H1 (cell line): ENCODE data around the gene ENPP3. TPM values are rescaled to one million over a fixed set of nuclear protein-coding genes. Genes with fewer than 3 reads are reported as not detected.

ENCODE experiments used
- CTCF ChIA-PET: fragments of 300-600 bp; sonication (Branson Sonifier 250); formaldehyde crosslinking; loops from one replicate; lab custom pipeline; 2021; ENCODE audit not compliant: partially characterized antibody; lab: Charles Lee
- POLR2A ChIA-PET: fragments of 300-600 bp; sonication (Branson Sonifier 250); formaldehyde crosslinking; loops from one replicate; lab custom pipeline; 2021; ENCODE audit warnings: inconsistent platforms; ENCODE audit not compliant: partially characterized antibody; lab: Charles Lee
- DNase-seq, 2 experiments: peaks; one replicate each; pipeline versions ENCODE4 v3.0.0 to v3.0.0-alpha.2; 2010 to 2022; ENCODE audit warnings: low spot score in 2 of 2, low read depth in 1 of 2, mixed read lengths in 1 of 2
- FAIRE-seq: peaks from 2 replicates; lab custom pipeline; 2011; peaks lifted over from hg19 to GRCh38; lab: Jason Lieb, UNC
- H2AFZ ChIP-seq: 2 replicates; pipeline ENCODE4 v1.8.1; 2012; ENCODE audit warnings: low read length, inconsistent platforms
- H2AK5ac ChIP-seq: 2 replicates; pipeline ENCODE4 v1.6.1; 2013; ENCODE audit warnings: low read depth, low read length
- H2BK120ac ChIP-seq: replicated peaks from 2 replicates; pipeline ENCODE3; 2013; ENCODE audit warnings: low read depth, low read length, inconsistent platforms
- H2BK12ac ChIP-seq: 2 replicates; pipeline ENCODE4 v1.6.1; 2013; ENCODE audit warnings: low read depth, low read length
- H2BK15ac ChIP-seq: 2 replicates; pipeline ENCODE4 v1.6.1; 2013; ENCODE audit warnings: low read length
- H2BK20ac ChIP-seq: 2 replicates; pipeline ENCODE4 v1.6.1; 2013; ENCODE audit warnings: low read length
- H2BK5ac ChIP-seq: 2 replicates; pipeline ENCODE4 v1.6.1; 2013; ENCODE audit warnings: low read depth, low read length
- H3K14ac ChIP-seq: 2 replicates; pipeline ENCODE4 v1.6.1; 2013; ENCODE audit warnings: inconsistent platforms; ENCODE audit not compliant: insufficient read length
- H3K18ac ChIP-seq: 2 replicates; pipeline ENCODE4 v1.6.1; 2013; ENCODE audit warnings: low read length; ENCODE audit errors: extremely low read depth
- H3K23ac ChIP-seq: 2 replicates; pipeline ENCODE4 v1.6.1; 2013; ENCODE audit warnings: inconsistent platforms; ENCODE audit not compliant: insufficient read length
- H3K23me2 ChIP-seq: 2 replicates; pipeline ENCODE4 v1.6.1; 2013; ENCODE audit warnings: low read depth, low read length
- H3K27ac ChIP-seq: 2 replicates; pipeline ENCODE4 v1.6.1; 2011; ENCODE audit warnings: low read depth, low read length, inconsistent platforms
- H3K27me3 ChIP-seq, 4 experiments: replicated peaks in 1 of 4; 1 replicate in 1 of 4; 2 replicates in 3 of 4; pipeline versions ENCODE4 v1.6.1 to v1.8.1; 2011 to 2013; ENCODE audit warnings: low read length in 3 of 4, mild to moderate bottlenecking in 3 of 4, inconsistent platforms in 2 of 4, mixed read lengths in 2 of 4, moderate library complexity in 1 of 4; ENCODE audit not compliant: control insufficient read depth in 3 of 4, insufficient read depth in 3 of 4; ENCODE audit errors: extremely low read depth in 1 of 4
- H3K36me3 ChIP-seq, 4 experiments: 2 replicates each; pipeline versions ENCODE4 v1.6.1 to v1.8.1; 2011 to 2013; ENCODE audit warnings: mild to moderate bottlenecking in 4 of 4, low read length in 3 of 4, moderate library complexity in 2 of 4, control low read depth in 1 of 4, inconsistent platforms in 1 of 4; ENCODE audit not compliant: insufficient read depth in 4 of 4, control insufficient read depth in 2 of 4
- H3K4ac ChIP-seq: replicated peaks from 2 replicates; pipeline ENCODE3; 2013; ENCODE audit warnings: low read length, low read depth, mixed read lengths, inconsistent platforms; ENCODE audit not compliant: insufficient read length
- H3K4me1 ChIP-seq, 4 experiments: replicated peaks in 1 of 4; 1 replicate in 1 of 4; 2 replicates in 3 of 4; pipeline versions ENCODE4 v1.6.1 to v1.8.1; 2011 to 2013; ENCODE audit warnings: low read length in 3 of 4, inconsistent platforms in 2 of 4, mixed read lengths in 1 of 4; ENCODE audit not compliant: insufficient read depth in 4 of 4, control insufficient read depth in 3 of 4
- H3K4me2 ChIP-seq, 2 experiments: 2 replicates each; pipeline versions ENCODE4 v1.6.1 to v1.8.1; 2011 to 2013; ENCODE audit warnings: low read depth in 2 of 2, low read length in 2 of 2, control low read depth in 1 of 2, inconsistent platforms in 1 of 2, mild to moderate bottlenecking in 1 of 2; ENCODE audit not compliant: insufficient read depth in 1 of 2
- H3K4me3 ChIP-seq, 4 experiments: fragments of 200-600, 300-600 bp in 1 of 4; sonication (generic), shearing (Covaris generic), sonication (Bioruptor Twin) in 1 of 4; 2 replicates each; pipeline versions ENCODE4 v1.5.1 to v1.8.1; 2011 to 2016; ENCODE audit warnings: low read length in 4 of 4, low read depth in 3 of 4, control low read depth in 2 of 4, inconsistent platforms in 2 of 4, mild to moderate bottlenecking in 2 of 4, mixed read lengths in 1 of 4, moderate library complexity in 1 of 4; ENCODE audit not compliant: insufficient read depth in 2 of 4; ENCODE audit errors: extremely low read depth in 1 of 4
- H3K56ac ChIP-seq: replicated peaks from 2 replicates; pipeline ENCODE3; 2013; ENCODE audit warnings: low read depth, mild to moderate bottlenecking, mixed read lengths, low read length, inconsistent platforms; ENCODE audit not compliant: insufficient read length
- H3K79me1 ChIP-seq: 2 replicates; pipeline ENCODE4 v1.6.1; 2013; ENCODE audit warnings: low read depth, low read length, control low read depth
- H3K79me2 ChIP-seq, 2 experiments: 2 replicates each; pipeline versions ENCODE4 v1.6.1 to v1.8.1; 2012 to 2013; ENCODE audit warnings: low read length in 2 of 2, mild to moderate bottlenecking in 2 of 2, inconsistent platforms in 1 of 2; ENCODE audit not compliant: insufficient read depth in 2 of 2, control insufficient read depth in 1 of 2
- H3K9ac ChIP-seq, 4 experiments: replicated peaks in 1 of 4; 1 replicate in 1 of 4; 2 replicates in 3 of 4; pipeline versions ENCODE4 v1.6.1 to v1.8.1; 2011 to 2013; ENCODE audit warnings: low read depth in 3 of 4, low read length in 3 of 4, control low read depth in 2 of 4, mild to moderate bottlenecking in 2 of 4, moderate library complexity in 2 of 4, inconsistent platforms in 1 of 4; ENCODE audit errors: extremely low read depth in 1 of 4
- H3K9me3 ChIP-seq, 2 experiments: 2 replicates each; pipeline versions ENCODE4 v1.6.1 to v1.8.1; 2012 to 2013; ENCODE audit warnings: mild to moderate bottlenecking in 2 of 2, moderate library complexity in 2 of 2, control low read depth in 1 of 2, inconsistent platforms in 1 of 2, low read depth in 1 of 2, low read length in 1 of 2, mixed read lengths in 1 of 2; ENCODE audit not compliant: insufficient read depth in 2 of 2
- H4K20me1 ChIP-seq, 2 experiments: replicated peaks in 1 of 2; 2 replicates each; pipeline versions ENCODE3 to v1.8.1; 2011 to 2013; ENCODE audit warnings: inconsistent platforms in 2 of 2, low read length in 2 of 2, mild to moderate bottlenecking in 1 of 2; ENCODE audit not compliant: insufficient read depth in 2 of 2, control insufficient read depth in 1 of 2
- H4K5ac ChIP-seq: 2 replicates; pipeline ENCODE4 v1.6.1; 2013; ENCODE audit warnings: low read length, low read depth, mixed read lengths, inconsistent platforms; ENCODE audit not compliant: insufficient read length
- H4K8ac ChIP-seq: 2 replicates; pipeline ENCODE4 v1.8.0; 2013; ENCODE audit warnings: mild to moderate bottlenecking, moderate library complexity, low read length, inconsistent platforms; ENCODE audit not compliant: insufficient read depth; ENCODE audit errors: extremely low read depth
- H4K91ac ChIP-seq: replicated peaks from 2 replicates; pipeline ENCODE3; 2013; ENCODE audit warnings: low read length, mixed read lengths, inconsistent platforms; ENCODE audit not compliant: insufficient read length
- BCL11A ChIP-seq, 2 experiments: IDR thresholded peaks; one replicate each; pipeline ENCODE4 v1.6.1; 2011; ENCODE audit warnings: low read depth in 2 of 2, low read length in 2 of 2, mild to moderate bottlenecking in 2 of 2
- EP300 ChIP-seq, 2 experiments: IDR thresholded peaks; 1 replicate in 1 of 2; 2 replicates in 1 of 2; pipeline ENCODE4 v1.6.1; 2011 to 2012; ENCODE audit warnings: low read depth in 2 of 2, low read length in 2 of 2, mild to moderate bottlenecking in 2 of 2, borderline replicate concordance in 1 of 2, inconsistent platforms in 1 of 2, moderate library complexity in 1 of 2
- EZH2 ChIP-seq: fragments of 200-600 bp; sonication (generic); IDR thresholded peaks from 2 replicates; pipeline ENCODE4 v1.7.1; 2012; ENCODE audit warnings: low read depth, mild to moderate bottlenecking, moderate library complexity, low read length, inconsistent platforms; ENCODE audit not compliant: severe bottlenecking
- JUND ChIP-seq: IDR thresholded peaks from 2 replicates; pipeline ENCODE4 v1.6.1; 2011; ENCODE audit warnings: mild to moderate bottlenecking, improper control_type of control experiment, low read length
- POU5F1 ChIP-seq: IDR thresholded peaks from 2 replicates; pipeline ENCODE4 v1.6.1; 2011; ENCODE audit warnings: low read depth, mild to moderate bottlenecking, low read length, moderate library complexity
- RFX5 ChIP-seq: IDR thresholded peaks from 2 replicates; pipeline ENCODE4 v1.6.1; 2011; ENCODE audit warnings: low read depth, low read length, improper control_type of control experiment, borderline replicate concordance
- RNF2 ChIP-seq: fragments of 200-900, 300-1000 bp; sonication (generic); IDR thresholded peaks from 2 replicates; pipeline ENCODE4 v1.7.1; 2016; ENCODE audit warnings: borderline replicate concordance, low read depth, mild to moderate bottlenecking, antibody characterized with exemption, low read length; ENCODE audit not compliant: poor library complexity, severe bottlenecking; ENCODE audit errors: missing control alignments
- SIX5 ChIP-seq: IDR thresholded peaks from 2 replicates; pipeline ENCODE4 v1.6.1; 2011; ENCODE audit warnings: mild to moderate bottlenecking, low read depth, low read length
- USF2 ChIP-seq: IDR thresholded peaks from 2 replicates; pipeline ENCODE4 v1.6.1; 2011; ENCODE audit warnings: low read length, improper control_type of control experiment
- YY1 ChIP-seq: IDR thresholded peaks from 2 replicates; pipeline ENCODE4 v1.6.1; 2011; ENCODE audit warnings: low read depth, mild to moderate bottlenecking, low read length
- WGBS, 2 experiments: shearing (Covaris generic) in 1 of 2; methylation state at CpG; one replicate each; pipeline versions ENCODE4 v1.1.6 to v1.1.7; 2013 to 2015; ENCODE audit warnings: low lambda C conversion rate in 2 of 2, mixed read lengths in 2 of 2, inconsistent platforms in 1 of 2, low coverage in 1 of 2, missing lambda C conversion rate in 1 of 2; ENCODE audit not compliant: insufficient replicate concordance in 2 of 2, insufficient coverage in 1 of 2, insufficient read length in 1 of 2; ENCODE audit errors: extremely low coverage in 1 of 2, missing lambda C conversion rate in 1 of 2; 5-methylcytosine and 5-hydroxymethylcytosine counted together
- polyA plus RNA-seq, 7 experiments: library from polyadenylated mRNA; depleted of rRNA in 3 of 7; stranded (reverse) in 5 of 7; unstranded in 2 of 7; fragments of >200 nt in 5 of 7; fragments of 200-250 nt in 2 of 7; gene quantifications; 1 replicate in 5 of 7; 2 replicates in 1 of 7; 4 replicates in 1 of 7; pipeline versions ENCODE4 v1.2.1 to v1.2.3, GENCODE V29; 2011 to 2013; ENCODE audit warnings: missing spikeins in 2 of 7, mixed read lengths in 2 of 7
- total RNA-seq: library from RNA; stranded (reverse); fragmentation: NEBNext Ultra II Directional; extraction: Animal tissue kit (Norgen Biotek cat#: 25700); gene quantifications from 2 replicates; pipeline ENCODE4 v1.2.1, GENCODE V29; 2021
- TF ChIP-seq, protein P1 (sequence below): IDR thresholded peaks from 2 replicates; pipeline ENCODE4 v1.6.1; 2012; ENCODE audit warnings: inconsistent platforms

ENPP3 gene
- total and polyA plus RNA-seq, 2 of the 8 experiments (the other 6 are each of a cell fraction or from before 2014, with no cell fraction given): 0.11 TPM; not detected in 1

DNA sequence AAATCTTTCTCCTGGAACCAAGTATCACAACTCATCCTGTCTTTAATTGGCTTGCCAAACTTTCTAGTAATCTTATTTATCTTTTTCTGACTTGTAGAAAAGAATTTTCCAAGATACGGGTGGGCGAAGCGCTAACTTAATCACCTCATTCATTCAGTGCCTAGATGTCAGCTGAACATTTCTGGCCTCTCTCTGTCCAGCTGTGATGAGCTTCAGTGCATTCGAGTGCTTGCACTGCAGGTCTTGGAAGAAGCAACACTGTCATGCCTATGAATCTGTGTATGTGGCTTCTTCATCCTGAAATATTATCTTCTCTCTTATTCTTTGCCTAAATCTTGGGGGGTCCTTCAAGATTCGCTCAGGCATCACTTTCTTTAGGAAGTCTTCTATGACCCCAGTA lies 154.4 kb downstream of the ENPP3 start:
- no peak overlapping the region for H4K5ac ChIP-seq
- TF ChIP-seq RFX5: no peak
- TF ChIP-seq POU5F1: no peak
- no peak for TF ChIP-seq SIX5
- TF ChIP-seq RNF2: no peak
- no peak for TF ChIP-seq YY1
- TF ChIP-seq EZH2: no peak
- TF ChIP-seq, protein P1, sequence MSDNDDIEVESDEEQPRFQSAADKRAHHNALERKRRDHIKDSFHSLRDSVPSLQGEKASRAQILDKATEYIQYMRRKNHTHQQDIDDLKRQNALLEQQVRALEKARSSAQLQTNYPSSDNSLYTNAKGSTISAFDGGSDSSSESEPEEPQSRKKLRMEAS: no peak
- no peak for TF ChIP-seq USF2
- no peak for TF ChIP-seq BCL11A (IDR thresholded peaks at IDR 0.05; ENCODE audit: low read depth in 2 of 2, low read length in 2 of 2)
- TF ChIP-seq JUND: no peak
- no peak for TF ChIP-seq EP300 (IDR thresholded peaks at IDR 0.05; ENCODE audit: borderline replicate concordance in 1 of 2, low read depth in 2 of 2, low read length in 2 of 2)
- FAIRE-seq (no peak), DNase-seq (no peak)
- H2AFZ ChIP-seq: no peak overlapping the region
- no peak overlapping the region for H3K4ac ChIP-seq
- no peak overlapping the region for H3K14ac ChIP-seq
- H3K4me3 ChIP-seq: no peak overlapping the region
- 80% methylated on average over 5 of the region's 5 CpGs; no CpG with 5 or more reads in 1 of the 2 experiments for WGBS, 2 experiments
- peak overlapping the region; percentile 83 for H4K91ac ChIP-seq
- no peak overlapping the region for H3K9ac ChIP-seq
- no peaks in the 10 kb centered on the region for H4K20me1 ChIP-seq
- H3K36me3 ChIP-seq: no peaks in the 10 kb centered on the region
- H3K79me2 ChIP-seq: no peaks in the 10 kb centered on the region
- ChIA-PET POLR2A (interaction anchor here (0.6 kb wide), 1 partner anchor 13 kb away, joined by 4 read pairs; no protein-coding TSS in a partner anchor), CTCF (interaction anchor here (0.7 to 3.9 kb wide), 11 partner anchors 9 to 156 kb away, joined by 3 to 18 read pairs (median 5); no protein-coding TSS in a partner anchor)
- no peak overlapping the region for H3K4me2 ChIP-seq
- H4K8ac ChIP-seq: no peak overlapping the region
- H3K9me3 ChIP-seq: no peaks in the 10 kb centered on the region
- peak overlapping the region; percentile 55; the same call in 1 of the 2 replicates for H2BK20ac ChIP-seq
- no peak overlapping the region for H2BK15ac ChIP-seq
- no peak overlapping the region for H2BK120ac ChIP-seq
- H2BK12ac ChIP-seq: no peak overlapping the region
- H3K23ac ChIP-seq: no peak overlapping the region
- no peaks in the 10 kb centered on the region for H3K79me1 ChIP-seq
- no peaks in the 10 kb centered on the region for H3K23me2 ChIP-seq
- no peak overlapping the region for H2BK5ac ChIP-seq
- H3K56ac ChIP-seq: no peak overlapping the region
- 0 out of 7 replicates have a peak, but pooled peaks cover 0 to 2% (median 0%) of the 10 kb centered on the region in 4 experiments for H3K4me1 ChIP-seq
- no peak overlapping the region for H2AK5ac ChIP-seq
- H3K18ac ChIP-seq: no peak overlapping the region
- no peak overlapping the region for H3K27ac ChIP-seq
- H3K27me3 ChIP-seq: no peaks in the 10 kb centered on the region
